Epithelial cell of prostate (primary cell): ENCODE results near the gene GNLY.

Experiments used
- DNase-seq: peaks from one replicate; pipeline ENCODE4 v3.0.0-alpha.2; 2011; ENCODE audit warnings: low read depth, low spot score
- H3K27ac ChIP-seq: fragments of 450-650 bp; 2 replicates; pipeline ENCODE4 v1.5.1; 2017; ENCODE audit warnings: mild to moderate bottlenecking

Gene GNLY

DNA sequence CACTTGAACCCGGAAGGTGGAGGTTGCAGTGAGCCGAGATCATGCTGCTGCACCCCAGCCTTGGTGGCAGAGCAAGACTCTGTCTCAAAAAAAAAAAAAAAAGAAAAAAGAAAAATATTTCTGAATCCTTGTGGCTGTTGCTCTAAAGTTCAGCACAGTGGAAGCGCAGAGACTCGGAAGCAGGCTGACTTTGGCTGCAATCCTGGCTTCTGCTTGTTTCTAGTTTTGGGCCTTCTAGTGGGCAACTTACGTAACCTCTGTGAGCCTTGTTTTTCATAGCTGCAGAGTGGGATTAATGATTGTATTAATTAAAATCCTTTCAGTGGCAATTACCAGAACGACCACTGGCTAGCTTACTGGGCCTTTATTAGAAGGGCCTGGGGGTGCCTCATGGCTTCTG lies 28.4 kb downstream of the GNLY start:
- no peak for DNase-seq
- no peak overlapping the region for H3K27ac ChIP-seq

DNA sequence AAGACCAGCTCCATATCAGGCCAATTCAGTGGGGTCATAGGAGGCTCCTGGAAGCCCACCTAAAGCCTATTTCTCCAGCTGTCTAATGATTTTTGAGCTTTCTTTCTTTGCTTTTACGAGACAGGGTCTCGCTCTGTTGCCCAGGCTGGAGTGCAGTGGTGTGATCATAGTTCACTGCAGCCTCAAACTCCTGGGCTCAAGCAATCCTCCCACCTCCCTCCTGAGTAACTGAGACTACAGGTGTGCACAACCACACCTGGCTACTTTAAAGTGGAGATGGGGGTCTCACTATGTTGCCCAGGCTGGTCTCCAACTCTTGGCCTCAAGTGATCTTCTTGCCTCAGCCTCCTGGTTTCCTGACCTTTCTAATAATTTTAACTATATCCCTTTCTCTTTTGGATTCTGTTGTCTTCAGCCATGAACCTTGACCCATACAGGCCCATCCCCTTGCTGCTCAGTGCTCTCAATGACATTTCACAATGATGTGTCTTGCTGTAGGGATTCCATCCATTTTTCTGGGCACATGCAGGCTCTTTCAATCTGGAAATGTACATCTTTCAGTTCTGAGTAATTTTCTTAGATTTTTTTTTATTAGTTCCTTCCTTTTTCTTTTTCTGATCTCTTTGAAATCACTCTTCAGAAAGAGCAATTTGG lies 29.7 kb downstream of the GNLY start:
- DNase-seq: no peak
- no peak overlapping the region for H3K27ac ChIP-seq

DNA sequence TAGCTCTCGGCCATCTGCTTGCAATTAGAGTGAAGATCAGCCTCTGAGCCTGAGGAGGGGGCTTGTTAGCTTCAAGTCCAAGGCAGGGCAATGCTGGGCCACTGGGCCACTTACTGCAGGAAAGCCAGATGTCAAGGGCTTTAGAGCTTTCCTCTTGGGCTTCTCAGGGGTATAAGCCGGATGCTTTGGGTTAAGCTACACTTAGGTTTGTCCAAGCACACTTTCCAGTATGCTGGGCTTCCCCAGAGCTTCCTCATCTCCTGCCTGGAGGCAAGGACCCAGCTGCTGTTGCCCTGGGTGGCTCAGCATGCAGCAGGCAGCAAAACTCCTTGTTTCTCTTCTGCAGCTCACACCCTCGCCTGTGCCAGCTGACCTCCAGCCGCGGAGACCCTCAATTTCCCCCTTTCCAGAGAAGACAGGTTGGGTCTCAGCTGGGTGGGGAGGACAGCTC lies 30.6 kb downstream of the GNLY start:
- DNase-seq: no peak
- H3K27ac ChIP-seq: no peak overlapping the region

DNA sequence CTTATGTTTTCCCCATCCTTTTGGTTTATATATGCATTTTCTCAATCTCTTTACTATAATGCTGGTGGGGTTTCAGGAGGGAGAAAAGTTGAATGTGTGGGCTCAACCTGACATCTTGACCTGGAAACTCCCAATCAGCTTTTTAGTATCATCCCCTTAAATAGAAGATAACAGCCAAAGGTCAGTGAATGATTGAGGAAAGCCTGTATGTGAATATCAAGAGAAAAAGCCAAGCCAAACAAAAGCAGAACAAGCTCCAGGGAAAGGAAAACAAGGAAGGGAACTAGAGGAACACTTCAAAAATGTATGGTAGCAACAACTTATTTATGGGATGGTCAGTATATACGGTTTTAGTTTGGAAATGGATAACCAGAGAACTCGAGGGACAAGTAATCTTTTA lies 31.3 kb downstream of the GNLY start:
- H3K27ac ChIP-seq: no peak overlapping the region
- DNase-seq: no peak

DNA sequence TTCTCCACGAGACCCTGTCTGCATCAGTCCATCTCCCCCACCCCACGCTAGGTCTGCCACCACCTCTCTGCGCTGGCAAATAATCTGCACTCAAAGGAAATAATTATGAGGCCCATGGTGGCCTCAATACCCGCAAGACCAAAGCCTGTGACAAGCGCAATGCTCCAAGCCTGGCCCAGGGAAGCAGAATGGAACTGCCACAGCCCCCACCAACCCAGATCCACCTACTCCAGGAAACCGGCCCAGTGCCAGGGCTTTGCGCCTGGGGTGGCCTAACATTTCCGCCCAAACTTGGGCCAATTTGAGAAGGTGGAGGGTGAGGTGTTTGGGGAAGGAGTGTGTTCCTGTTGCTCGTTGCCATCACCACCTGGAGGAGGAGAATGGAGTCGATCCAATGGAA lies 33.6 kb downstream of the GNLY start:
- H3K27ac ChIP-seq: no peak overlapping the region
- DNase-seq: no peak

DNA sequence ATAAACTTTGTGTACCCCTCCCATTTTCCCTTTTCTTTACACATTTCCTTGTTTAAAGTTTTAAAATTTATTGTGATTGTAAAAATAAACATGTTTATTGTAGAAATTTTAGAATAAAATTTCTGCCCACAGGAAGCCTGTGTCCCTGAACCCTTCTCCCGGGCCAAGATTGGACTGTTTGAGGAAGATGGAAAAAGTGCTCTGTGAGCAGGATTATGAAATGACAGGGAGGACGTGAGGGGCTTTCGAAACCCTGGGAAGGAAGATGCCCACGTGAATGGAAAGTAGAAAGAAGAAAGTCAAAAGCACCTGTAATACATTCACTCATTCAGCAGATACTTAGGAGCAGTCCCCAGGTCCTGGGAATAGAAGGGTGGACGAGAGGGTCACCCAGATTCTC lies 34.2 kb downstream of the GNLY start:
- no peak overlapping the region for H3K27ac ChIP-seq

DNA sequence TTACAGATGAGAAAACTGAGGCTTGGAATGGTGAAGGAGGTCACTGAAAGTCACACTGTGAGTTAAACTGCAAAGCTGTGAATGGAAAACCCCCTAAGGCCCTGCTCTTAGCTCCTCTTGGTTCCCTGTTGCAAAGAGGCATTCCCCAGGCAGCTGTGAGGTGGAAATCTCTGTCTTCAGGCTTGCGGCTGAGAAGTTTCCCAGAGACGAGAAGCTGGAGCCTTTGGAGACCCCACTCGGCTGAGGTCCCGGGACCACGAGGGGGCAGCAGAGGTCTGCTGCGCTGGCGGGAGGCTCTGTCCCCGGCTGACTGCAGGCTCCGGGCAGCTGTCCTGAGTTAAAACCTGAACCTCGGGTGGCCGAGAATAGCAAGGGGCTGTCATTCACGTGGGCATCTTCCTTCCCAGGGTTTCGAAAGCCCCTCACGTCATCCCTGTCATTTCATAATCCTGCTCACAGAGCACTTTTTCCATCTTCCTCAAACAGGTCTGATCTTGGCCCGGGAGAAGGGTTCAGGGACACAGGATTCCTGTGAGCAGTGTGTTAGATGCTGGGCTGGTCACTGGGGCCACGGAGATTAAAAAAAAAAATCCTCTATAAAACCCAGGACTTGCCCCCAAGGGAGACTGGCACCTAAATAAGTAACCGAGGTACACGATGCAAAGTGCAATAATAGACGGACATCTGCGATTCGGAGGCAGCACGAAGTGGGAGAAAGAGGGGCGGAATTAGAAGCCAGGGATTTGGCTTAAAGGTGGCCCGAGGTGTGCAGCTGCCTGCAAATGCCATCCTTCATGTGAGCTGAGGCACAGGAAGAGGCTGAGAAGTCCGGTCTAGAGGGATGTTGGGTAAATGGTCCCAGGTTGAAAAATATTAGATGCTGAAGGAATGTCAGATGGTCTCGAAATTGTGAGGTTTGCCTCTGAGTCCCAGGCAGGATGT lies 35.0 kb downstream of the GNLY start:
- no peak for DNase-seq
- no peak overlapping the region for H3K27ac ChIP-seq

More for the DNA sequence above, 34.2 kb downstream of the GNLY start:
- no peak for DNase-seq

DNA sequence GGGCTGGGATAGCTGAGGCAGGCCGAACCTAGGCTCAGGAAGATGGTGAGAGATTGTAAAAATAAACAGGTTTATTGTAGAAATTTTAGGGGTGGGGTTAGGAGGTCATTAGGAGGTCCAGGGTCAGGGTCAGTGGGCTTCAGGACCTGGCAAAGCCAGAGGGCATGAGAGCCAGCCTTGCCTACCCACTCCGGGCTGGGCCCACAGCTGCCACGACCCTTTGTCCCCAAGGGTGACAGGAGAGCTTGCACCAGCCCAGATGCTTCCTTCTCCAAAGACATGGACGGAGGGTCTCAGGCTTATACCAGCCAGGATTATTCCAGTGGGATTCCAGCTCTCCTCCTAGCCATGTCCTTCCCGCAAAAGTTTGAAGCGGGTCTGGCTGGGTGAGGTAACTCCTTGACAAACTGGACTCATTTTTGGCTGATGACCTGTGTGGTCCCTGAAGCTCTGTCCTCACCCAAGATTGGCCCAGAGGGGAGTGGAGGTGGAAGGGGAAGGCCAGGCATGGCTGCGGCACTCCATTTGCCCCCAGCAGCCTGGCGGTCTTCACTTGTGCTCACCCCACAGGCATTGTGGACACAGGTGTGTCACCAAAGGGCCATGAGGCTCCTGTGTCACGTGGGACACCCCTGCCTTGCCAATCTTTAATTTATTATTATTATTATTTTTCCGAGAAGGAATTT lies 35.8 kb downstream of the GNLY start:
- H3K27ac ChIP-seq: no peak overlapping the region
- no peak for DNase-seq

DNA sequence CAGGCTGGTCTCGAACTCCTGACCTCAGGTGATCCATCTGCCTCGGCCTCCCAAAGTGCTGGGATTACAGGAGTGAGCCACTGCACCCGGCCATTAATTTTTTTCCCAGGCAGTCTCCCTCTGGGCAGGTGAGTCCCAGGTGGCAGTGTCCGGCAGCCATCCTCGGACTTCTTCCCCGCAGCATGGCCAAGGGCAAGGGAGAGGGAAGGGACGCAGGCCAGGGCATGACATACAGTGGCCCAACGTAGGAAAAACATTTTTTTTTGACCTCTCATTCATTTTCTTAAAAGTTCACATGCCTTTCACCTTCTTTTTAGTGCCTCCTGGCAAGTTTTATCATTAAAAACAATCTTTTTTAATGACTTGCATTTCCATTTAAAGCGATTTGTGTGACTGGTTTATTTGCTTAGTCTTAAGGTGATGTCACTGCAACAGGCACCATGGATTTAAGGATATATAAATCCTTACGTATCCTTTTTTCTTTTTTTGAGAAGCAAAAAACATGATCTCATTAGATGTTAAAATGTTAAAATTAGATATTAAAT lies 36.6 kb downstream of the GNLY start:
- no peak for DNase-seq
- no peak overlapping the region for H3K27ac ChIP-seq

DNA sequence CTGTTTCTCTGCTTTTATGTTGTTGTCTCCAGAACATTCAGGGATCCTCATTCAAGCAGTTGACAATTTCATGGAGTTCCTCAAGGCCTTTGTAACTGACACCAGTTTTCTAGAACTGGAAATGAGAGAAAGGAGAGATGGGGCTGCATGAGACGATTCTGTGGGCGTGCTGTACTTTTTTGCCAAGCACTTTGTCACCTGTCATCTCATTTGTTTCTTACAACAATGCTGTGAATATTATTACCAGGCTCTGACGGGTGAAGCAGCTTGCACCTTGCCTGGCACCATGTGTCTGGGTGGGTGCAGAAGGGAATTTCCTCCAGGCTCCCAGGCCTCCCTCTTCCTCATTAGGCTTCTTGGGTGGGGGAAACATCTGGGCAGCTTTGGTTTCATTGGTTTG lies 37.4 kb downstream of the GNLY start:
- no peak overlapping the region for H3K27ac ChIP-seq
- DNase-seq: no peak

DNA sequence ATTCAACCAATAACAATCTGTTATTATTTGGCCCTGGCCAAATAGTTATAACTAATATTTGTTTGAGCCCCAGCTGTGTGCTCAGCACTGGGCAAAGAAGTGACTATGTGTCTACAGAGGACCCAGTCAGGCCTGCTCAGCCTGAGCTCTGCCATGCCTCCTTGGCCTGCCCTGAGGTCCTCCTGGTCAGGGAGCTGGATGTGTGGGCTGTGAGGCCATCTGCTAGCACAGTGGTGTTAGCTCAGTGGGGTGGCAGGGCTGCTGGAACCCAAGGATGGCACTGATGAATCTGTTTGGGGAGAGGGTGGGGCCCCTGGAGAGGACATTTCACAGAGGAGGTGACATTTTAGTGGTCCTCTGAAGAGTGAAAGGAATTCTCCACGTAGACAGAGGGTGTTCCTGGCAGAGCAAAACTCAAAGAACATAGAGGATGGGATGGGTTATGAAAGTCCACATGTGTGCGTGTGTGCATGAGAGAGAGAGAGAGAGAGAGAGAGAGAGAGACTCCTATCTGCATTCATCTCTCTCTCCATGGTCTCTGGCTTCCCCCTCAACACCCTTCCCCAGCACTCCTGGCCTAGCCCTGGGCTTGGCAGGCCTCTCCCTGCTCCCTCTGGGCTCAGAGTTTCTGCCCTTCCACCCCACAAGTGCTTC lies 38.4 kb downstream of the GNLY start:
- no peak overlapping the region for H3K27ac ChIP-seq
- no peak for DNase-seq

DNA sequence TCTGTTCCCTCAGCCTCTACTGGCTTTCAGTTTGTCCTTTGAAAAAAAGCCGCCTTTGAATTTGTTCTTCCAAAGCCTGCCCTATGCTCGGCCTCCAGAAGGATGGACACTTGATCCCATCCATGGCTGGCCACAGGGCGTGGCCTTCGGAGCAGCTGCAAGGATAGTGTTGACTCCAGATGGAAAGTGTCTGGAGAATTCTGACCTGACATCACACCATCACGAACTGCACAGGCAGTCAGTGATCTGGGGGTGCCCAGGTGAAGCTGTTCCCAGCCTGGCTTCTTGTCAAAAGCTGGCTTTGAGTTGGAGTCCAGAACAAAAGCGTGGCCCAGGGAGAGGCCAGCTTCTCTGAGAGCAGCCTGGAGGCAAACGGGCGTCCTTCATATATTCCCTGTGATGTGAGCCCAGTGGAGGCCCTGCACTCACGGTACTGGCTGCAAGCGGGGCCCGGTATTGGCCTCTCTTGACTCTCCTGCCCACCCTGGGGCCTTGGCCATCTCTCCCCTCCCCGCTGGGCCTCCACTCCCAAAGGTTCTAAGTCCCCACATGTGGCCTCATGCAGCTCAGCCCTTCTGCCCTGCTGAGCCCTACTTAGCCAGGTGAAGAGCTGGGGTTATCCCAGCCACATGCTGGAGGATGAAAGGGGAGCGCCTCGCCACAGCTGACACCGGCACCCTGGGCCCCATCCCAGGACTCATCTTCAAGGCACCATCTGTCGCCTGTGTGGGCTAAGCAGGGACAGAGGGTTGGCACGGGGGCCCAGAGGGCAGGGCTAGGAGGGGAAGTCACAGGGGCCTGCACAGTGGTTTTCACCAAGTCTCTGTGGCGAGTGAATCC lies 39.2 kb downstream of the GNLY start:
- no peak overlapping the region for H3K27ac ChIP-seq
- DNase-seq: no peak

DNA sequence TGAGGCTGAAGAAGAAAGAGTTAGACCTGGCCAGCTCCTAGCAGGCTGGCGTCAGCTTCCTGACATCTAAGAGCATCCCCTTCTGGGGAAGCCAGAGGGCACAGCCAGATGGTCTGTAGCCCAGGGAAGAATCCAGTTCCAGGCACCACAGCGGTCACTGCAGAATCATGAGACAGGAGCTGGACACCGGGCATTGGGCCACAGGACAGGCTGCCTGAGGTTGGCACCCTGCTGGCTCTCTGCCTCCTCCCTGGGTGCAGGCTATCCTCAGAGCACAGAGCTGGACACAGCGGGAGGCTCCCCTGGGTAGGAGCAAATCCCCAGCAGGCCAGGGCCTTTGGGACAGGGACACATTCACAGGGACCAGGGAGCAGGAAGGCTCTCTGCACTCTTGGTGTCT lies 39.9 kb downstream of the GNLY start:
- H3K27ac ChIP-seq: no peak overlapping the region
- no peak for DNase-seq

DNA sequence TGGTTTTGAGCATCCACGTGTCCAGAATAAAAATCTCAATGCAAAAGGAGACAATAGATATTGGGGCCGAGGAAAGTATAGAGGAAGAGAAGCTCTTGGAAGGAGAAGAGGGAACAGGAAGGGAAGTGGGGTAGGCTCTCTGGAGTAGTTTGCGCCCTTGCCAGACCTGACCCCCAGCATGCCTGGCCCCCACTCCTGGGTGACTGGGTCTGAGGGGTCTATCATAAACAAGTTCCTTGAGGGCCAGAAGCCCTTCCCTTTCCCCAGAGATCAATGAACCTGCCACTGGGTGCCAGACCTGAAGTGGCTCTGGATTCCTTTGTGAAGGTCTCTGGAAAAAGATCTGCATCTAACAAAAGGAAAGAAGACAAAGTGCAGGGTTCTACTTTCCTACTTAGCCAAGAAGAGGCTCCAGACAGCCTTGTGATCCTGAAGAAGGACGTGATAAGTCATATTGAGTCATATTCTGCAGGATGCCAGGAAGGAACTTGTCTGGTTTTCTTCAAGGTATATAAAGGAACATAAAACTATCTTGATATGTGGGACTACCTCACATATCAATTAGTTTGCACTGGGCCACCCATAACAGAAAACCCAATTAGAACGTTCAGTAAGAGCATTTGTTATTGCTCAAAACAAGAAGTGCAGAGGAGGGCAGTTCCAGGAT lies 40.9 kb downstream of the GNLY start:
- DNase-seq: no peak
- H3K27ac ChIP-seq: no peak overlapping the region

DNA sequence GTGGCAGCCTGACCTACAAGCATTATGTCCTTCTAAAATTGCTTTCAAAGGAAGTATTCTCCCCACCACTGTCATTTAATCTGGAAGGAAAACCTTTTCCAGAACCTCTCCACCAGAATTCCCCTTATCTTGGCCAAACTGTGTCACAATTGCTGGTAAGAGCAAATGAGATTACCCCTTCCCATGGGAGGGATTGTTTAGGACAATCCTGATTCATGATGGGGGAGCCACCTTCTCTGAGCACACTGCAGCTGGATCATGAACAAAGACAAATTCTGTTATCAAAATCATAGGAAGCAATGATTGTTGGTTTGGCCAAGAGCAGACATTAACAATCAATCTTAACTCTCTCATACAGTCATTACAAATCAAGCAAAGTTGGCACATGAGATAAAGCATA lies 41.5 kb downstream of the GNLY start:
- no peak for DNase-seq
- H3K27ac ChIP-seq: no peak overlapping the region

DNA sequence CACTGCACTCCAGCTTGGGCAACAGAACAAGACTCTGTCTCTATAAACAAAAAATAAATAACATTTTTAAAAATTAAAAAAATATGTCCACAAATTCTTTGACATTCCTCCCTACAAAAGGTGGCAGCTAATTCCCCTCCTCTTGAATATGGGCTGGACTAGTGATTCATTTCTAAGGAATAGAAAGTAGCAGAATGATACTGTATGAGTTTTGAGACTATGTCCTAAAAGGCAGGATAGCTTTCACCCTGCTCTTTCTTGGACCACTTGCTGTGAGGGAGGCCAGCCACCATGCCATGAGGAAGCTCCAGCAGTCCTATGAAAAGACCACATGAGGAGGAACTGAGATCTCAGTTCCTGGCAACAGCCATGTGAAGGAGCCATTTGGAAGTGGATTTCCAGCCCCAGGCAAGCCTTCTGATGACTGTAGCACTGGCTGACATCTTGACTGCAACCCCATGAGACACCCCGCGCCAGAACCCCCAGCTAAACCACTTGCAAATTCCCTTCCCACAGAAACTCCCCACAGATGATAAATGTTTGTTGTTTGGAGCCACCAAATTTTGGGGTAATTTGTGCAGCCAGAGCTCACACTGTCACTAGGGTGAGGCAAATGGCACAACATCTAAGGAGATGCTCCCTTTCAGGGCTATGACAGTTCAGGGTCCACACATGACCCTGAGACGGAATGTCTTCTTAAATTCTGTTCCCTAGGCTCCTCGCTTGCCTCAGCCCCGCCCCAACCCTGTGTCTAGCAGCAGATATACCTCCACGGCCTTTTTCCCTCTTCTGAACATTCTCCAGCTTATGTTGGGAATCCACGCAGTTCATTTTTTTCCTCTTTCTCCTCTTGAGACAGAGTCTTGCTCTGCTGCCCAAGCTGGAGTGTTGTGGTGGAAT lies 42.5 kb downstream of the GNLY start:
- no peak for DNase-seq
- no peak overlapping the region for H3K27ac ChIP-seq

DNA sequence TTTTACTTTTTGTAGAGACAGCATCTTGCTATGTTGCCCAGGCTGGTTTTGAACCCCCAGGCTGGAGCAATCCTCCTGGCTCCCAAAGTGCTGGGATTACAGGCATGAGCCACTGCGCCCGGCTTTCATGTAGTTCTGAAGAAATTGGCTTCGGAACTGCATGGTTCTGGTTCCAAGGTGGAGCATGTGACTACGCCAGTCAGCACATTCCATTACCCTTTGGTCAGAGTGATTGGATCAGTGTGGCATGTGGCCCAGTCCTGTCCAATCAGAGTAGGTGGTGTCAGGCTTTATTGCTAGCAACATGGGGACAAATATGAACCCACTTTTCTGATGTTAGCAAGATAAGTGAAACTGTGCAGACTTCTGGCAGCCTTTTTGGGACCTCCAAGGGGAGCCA lies 43.3 kb downstream of the GNLY start:
- H3K27ac ChIP-seq: no peak overlapping the region
- no peak for DNase-seq

DNA sequence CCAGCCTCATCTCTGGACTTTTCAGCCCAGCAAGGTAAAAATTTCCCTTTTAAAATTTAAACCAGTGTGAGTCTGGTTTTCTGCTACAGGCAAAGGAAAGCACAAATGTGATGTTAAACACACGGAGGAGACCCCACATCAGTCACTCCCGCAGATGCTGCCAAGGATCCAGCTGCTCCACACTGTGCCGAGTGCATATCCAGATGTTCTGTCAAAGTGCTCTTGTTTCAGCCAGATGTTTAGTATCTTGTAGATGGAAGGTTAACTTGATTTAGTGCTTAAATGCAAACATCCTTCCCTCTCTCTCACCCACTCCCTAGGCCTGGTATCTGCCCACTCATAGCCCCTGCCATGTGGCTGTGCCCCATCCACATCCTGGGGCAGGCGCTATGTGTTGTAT lies 43.8 kb downstream of the GNLY start:
- DNase-seq: no peak
- H3K27ac ChIP-seq: no peak overlapping the region
